ENCODE results near the gene PDE4D.
"Not testable (repeated sequence)": the region's sequence is repeated elsewhere in the genome, so short reads cannot be mapped to it uniquely, and the experiment has no call there.

Gene PDE4D

DNA sequence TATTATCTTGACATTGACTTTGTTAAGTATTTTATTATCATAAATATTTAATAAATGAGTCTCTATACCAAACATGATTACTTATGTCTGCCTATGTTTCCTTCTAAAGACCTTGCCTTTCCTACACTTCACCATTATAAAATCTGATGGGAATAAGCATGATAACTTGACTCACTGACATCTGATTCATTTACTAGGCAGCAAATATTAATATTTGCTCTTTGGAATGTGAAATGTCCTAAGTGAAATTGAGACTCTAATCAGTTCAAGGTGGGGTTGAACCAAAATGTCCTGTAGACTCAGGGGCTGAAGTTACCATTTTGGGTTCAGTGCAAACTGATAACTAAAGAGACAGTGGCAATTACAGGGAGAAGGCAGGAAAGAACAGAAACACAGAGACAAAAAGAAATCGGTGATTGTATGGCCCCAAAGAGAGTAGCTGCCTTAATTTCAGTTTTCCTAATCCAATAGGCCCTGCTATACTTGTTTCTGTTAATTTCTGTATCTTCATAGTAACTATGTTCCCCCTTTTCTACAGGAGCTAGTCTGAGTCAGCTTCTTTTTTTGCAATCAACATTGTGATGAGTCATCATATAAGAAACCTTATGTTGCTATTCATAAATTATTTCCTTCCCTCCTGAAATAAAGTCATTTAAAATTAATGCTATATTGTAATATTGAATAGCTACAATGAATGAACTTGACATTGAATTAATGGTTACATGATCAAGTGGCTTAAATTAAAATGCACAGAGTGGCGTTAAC is 296.8 kb downstream of the PDE4D start:
- Histone ChIP-seq H3K9me3 (ENCODE audit: control insufficient read depth, low read length) (peaks cover 2% of the 10 kb centered on the region), H3K4me1 (ENCODE audit: control insufficient read depth, insufficient read depth, low read length, poor library complexity, severe bottlenecking) (peaks cover 4% of the 10 kb centered on the region), H3K36me3 (ENCODE audit: control insufficient read depth, insufficient read depth, low read length) (no peaks in the 10 kb centered on the region), H3K4me3 (ENCODE audit: extremely low read depth, insufficient read depth, low read length, poor library complexity, severe bottlenecking) (no peak overlapping the region), H3K27ac (ENCODE audit: low read depth, low read length, severe bottlenecking) (no peak overlapping the region)
- WGBS, 2 experiments (ENCODE audit: insufficient coverage in 2 of 2), result 43 to 100% methylated on average over 1 of the region's 2 CpGs

DNA sequence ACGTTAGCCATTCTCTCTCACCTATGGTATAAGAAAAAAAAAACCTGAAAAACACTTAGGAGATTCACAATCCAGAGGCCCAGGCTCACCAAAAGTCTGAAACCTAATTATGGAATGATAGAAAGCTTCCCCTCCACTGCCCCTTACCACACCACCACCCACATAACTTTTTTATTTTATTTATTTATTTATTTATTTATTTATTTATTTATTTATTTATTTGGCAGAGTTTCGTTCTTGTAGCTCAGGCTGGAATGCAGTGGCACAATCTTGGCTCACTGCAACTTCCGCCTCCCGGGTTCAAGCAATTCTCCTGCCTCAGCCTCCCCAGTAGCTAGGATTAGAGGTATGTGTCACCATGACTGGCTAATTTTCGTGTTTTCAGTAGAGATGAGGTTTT is 299.4 kb downstream of the PDE4D start:
- H3K4me1 ChIP-seq (ENCODE audit: control insufficient read depth, insufficient read depth, low read length, poor library complexity, severe bottlenecking); H3K9me3 ChIP-seq (ENCODE audit: control insufficient read depth, low read length); H3K4me3 ChIP-seq (ENCODE audit: extremely low read depth, insufficient read depth, low read length, poor library complexity, severe bottlenecking); H3K27ac ChIP-seq (ENCODE audit: low read depth, low read length, severe bottlenecking); H3K36me3 ChIP-seq (ENCODE audit: control insufficient read depth, insufficient read depth, low read length): not testable (repeated sequence)
- WGBS, 2 experiments (ENCODE audit: insufficient coverage in 2 of 2), result 91 to 100% methylated on average over 2 to 3 of the region's 5 CpGs

DNA sequence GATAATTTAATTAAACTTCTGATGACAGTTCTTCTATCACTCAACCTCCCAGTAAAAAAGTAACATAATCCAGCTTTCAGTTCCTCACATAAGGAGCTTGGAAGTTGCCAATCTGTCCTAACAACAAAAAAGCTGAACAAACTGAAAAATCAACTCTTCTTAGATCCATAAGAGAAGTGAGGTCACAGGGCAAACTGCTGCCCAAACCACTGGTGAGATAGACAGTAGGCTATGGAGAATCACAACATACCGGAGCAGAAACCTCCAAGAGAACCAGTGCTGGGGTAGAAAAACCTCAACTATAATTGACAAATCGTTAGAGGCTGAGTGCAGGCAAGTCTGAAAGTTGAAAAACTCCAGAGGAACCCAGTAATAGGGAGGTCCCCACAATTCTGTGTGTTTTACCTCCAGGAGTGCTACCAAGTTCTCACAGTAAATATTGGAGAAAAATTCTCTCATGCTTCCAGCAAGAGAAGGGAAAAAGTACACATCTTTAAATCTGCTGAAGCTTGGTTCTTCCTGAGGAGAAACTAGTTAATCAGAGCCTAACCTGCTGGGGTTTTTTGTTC is 300.0 kb downstream of the PDE4D start:
- no CpG with 5 or more reads among the region's 2 CpGs for WGBS, 2 experiments (ENCODE audit: insufficient coverage in 2 of 2)
- Histone ChIP-seq H3K27ac (ENCODE audit: low read depth, low read length, severe bottlenecking) (no peak overlapping the region), H3K4me1 (ENCODE audit: control insufficient read depth, insufficient read depth, low read length, poor library complexity, severe bottlenecking) (peaks cover 4% of the 10 kb centered on the region), H3K36me3 (ENCODE audit: control insufficient read depth, insufficient read depth, low read length) (no peaks in the 10 kb centered on the region), H3K9me3 (ENCODE audit: control insufficient read depth, low read length) (no peaks in the 10 kb centered on the region), H3K4me3 (ENCODE audit: extremely low read depth, insufficient read depth, low read length, poor library complexity, severe bottlenecking) (no peak overlapping the region)

DNA sequence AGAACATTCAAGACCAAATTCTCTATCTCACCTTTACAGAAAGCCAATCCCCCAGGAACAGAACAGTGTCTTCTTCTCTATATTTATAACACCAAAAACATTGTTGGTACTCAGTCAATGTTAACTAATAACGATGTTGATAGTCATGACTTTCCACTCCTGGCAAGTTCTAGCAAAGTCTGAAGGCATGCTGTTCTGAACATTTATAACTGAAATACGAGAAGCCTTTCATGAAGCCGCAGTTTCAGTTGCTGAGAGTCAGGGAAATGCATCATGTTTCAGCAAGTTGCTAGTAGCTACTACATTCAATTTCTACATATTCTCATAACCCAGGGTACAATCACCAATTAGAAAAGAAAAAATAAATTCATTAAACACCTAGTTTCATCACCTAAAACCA is 301.4 kb downstream of the PDE4D start:
- 80 to 94% methylated on average over 3 of the region's 3 CpGs for WGBS, 2 experiments (ENCODE audit: insufficient coverage in 2 of 2)
- no peaks in the 10 kb centered on the region for H3K36me3 ChIP-seq (ENCODE audit: control insufficient read depth, insufficient read depth, low read length)
- H3K4me1 ChIP-seq (ENCODE audit: control insufficient read depth, insufficient read depth, low read length, poor library complexity, severe bottlenecking), result peaks cover 10% of the 10 kb centered on the region
- no peaks in the 10 kb centered on the region for H3K9me3 ChIP-seq (ENCODE audit: control insufficient read depth, low read length)
- H3K27ac ChIP-seq (ENCODE audit: low read depth, low read length, severe bottlenecking), result no peak overlapping the region
- H3K4me3 ChIP-seq (ENCODE audit: extremely low read depth, insufficient read depth, low read length, poor library complexity, severe bottlenecking), result no peak overlapping the region

DNA sequence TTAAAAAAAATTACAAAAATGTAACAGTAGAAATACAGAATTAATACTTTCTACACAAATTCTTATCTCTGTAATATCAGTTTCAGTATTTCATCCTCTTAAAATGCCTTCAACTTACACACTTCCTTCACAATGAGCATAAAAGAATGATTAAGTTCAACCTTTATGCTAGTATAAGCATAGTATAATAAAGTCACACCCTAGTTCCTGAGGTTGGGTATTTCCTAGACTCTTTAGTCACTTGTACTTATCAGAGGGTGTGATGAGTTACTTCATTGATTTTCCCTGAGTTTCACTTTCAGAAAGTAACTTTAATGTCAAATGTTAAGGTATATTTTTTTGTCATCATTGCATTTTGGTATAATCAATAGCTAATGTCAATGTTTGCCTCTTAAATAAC is 302.4 kb downstream of the PDE4D start:
- H3K4me1 ChIP-seq (ENCODE audit: control insufficient read depth, insufficient read depth, low read length, poor library complexity, severe bottlenecking), result peaks cover 6% of the 10 kb centered on the region

DNA sequence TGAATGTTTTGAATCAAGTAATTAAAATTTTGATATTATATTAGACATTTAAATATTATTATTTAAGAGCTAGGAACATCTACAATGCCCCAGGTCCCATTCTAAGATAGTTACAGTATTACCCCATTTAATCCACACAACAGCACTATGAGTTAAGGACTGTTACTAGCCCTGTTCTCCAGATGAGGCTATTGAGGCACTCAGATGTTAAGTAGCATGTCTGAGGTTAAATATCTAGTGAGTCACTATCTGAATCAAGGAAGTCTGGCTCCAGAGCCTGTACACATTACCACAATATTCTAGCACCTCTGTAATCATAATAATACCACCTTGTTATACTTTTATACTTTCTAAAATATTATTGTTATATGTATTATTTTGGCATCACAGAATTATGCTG is 304.6 kb downstream of the PDE4D start:
- Histone ChIP-seq H3K4me3 (ENCODE audit: extremely low read depth, insufficient read depth, low read length, poor library complexity, severe bottlenecking) (no peak overlapping the region), H3K9me3 (ENCODE audit: control insufficient read depth, low read length) (no peaks in the 10 kb centered on the region), H3K4me1 (ENCODE audit: control insufficient read depth, insufficient read depth, low read length, poor library complexity, severe bottlenecking) (peaks cover 6% of the 10 kb centered on the region), H3K36me3 (ENCODE audit: control insufficient read depth, insufficient read depth, low read length) (no peaks in the 10 kb centered on the region), H3K27ac (ENCODE audit: low read depth, low read length, severe bottlenecking) (no peak overlapping the region)

More for the DNA sequence above, 302.4 kb downstream of the PDE4D start:
- Histone ChIP-seq H3K4me3 (ENCODE audit: extremely low read depth, insufficient read depth, low read length, poor library complexity, severe bottlenecking) (no peak overlapping the region), H3K27ac (ENCODE audit: low read depth, low read length, severe bottlenecking) (no peak overlapping the region), H3K9me3 (ENCODE audit: control insufficient read depth, low read length) (no peaks in the 10 kb centered on the region), H3K36me3 (ENCODE audit: control insufficient read depth, insufficient read depth, low read length) (no peaks in the 10 kb centered on the region)

DNA sequence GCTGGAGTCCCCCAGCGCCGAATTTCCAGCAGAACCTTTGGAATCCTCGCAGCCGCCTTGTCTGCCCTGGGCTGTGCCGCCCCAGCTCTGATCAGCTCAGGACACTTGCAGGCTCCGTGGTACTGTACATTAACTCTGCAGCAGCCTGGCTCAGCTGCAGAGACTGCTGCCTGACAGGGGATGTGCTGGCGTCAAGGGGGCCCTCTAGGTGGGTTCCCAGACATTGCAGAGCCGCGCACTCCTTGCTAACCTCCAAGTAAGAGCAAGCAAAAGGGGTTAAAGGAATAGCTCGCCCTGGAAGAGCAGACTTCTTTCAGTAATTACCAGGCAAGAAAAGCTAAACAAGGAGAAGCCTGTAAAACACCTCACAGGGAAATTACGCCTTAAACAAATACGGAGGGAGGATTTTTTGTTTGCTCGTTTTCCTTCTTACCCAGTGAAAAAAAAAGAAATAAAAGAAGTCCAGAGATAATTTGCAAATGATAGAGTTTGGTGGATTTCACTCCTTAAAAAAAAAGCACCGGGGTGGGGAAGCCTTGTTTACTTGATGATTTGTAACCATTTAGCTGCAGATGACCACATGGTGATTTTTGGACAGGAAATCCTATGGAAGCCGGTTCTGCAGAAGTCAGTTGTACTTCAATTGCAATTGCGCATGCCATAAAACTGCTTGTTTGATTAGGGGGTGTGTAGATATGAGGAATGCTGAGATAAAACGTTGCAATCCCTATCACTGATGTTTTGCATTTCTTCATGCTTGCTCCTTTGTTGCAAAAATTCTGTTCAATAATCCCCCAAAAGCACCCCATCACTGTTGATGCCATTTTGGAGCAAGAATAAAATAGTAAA is 305.8 kb downstream of the PDE4D start:
- Histone ChIP-seq H3K27ac (ENCODE audit: low read depth, low read length, severe bottlenecking) (peak overlapping the region; percentile 71), H3K4me1 (ENCODE audit: control insufficient read depth, insufficient read depth, low read length, poor library complexity, severe bottlenecking) (peaks cover 6% of the 10 kb centered on the region), H3K9me3 (ENCODE audit: control insufficient read depth, low read length) (no peaks in the 10 kb centered on the region), H3K4me3 (ENCODE audit: extremely low read depth, insufficient read depth, low read length, poor library complexity, severe bottlenecking) (no peak overlapping the region), H3K36me3 (ENCODE audit: control insufficient read depth, insufficient read depth, low read length) (no peaks in the 10 kb centered on the region)
- 10 to 12% methylated on average over 9 to 10 of the region's 17 CpGs for WGBS, 2 experiments (ENCODE audit: insufficient coverage in 2 of 2)

DNA sequence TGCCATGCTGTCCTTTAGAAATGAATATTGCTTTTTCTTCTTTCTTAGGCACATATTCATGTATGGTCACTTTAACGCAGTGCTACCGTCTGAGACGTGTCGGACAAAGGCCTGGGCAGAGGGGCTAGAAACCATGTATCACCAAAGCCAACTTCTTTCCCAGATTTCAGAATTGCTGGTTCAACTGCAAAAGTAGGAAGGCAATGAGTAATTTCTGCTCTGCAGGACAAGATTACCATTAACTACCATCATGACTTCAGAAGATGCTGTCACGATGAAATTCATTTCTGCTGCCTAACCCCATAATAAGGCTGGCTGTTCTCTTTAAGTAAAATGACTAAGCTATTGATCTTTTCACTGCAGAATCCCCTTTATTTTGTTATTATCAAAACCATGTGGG is 306.7 kb downstream of the PDE4D start:
- no peaks in the 10 kb centered on the region for H3K9me3 ChIP-seq (ENCODE audit: control insufficient read depth, low read length)
- 80% methylated on average over 4 of the region's 5 CpGs; no CpG with 5 or more reads in 1 of the 2 experiments for WGBS, 2 experiments (ENCODE audit: insufficient coverage in 2 of 2)
- no peaks in the 10 kb centered on the region for H3K36me3 ChIP-seq (ENCODE audit: control insufficient read depth, insufficient read depth, low read length)
- H3K4me1 ChIP-seq (ENCODE audit: control insufficient read depth, insufficient read depth, low read length, poor library complexity, severe bottlenecking), result peaks cover 6% of the 10 kb centered on the region
- H3K4me3 ChIP-seq (ENCODE audit: extremely low read depth, insufficient read depth, low read length, poor library complexity, severe bottlenecking), result no peak overlapping the region
- H3K27ac ChIP-seq (ENCODE audit: low read depth, low read length, severe bottlenecking), result no peak overlapping the region

DNA sequence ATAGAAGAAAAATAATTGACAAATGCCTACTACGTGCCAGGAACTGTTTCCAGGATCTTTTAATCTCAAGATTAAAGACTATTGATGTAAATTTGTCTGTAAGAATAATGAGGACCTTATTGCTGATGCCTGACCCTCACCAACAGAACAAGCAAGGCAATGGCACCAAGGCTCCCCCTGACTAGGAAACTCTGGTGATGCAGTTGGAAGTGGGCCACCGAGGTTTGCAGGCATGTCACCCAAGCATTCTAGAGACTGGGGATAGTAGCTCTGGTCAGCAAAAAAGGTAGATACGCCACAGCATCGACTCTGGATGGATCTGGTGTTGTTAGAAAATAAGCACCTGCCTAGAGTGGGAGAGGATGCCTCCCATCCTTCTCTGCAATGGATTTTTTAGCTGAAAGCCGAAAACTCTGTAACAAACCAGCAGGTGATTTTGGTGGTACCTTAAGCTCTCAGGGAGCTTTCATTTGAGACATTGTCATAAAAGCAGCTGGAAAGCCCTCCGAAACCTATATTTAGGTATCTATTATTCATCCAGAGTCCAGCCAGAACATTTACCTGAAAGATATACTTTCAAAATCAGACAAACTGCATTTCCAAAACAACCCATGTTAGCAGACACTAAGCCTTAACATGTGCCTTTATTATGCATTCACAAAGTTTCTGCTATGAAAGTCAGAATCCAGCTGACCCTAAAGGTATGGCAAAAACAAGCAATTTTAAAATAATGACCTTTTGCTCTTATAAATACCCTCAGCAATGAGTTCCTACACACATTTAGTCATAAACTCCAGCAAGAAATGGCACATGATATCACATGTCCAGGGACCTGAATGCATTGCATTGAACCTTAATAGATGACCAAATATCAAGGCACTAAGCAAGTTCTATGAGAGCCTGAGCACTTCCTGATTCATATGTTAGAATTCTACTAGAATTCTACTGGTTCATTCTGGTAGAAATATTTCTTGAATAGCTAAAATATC is 308.4 kb downstream of the PDE4D start:
- Histone ChIP-seq H3K4me3 (ENCODE audit: extremely low read depth, insufficient read depth, low read length, poor library complexity, severe bottlenecking) (no peak overlapping the region), H3K4me1 (ENCODE audit: control insufficient read depth, insufficient read depth, low read length, poor library complexity, severe bottlenecking) (peaks cover 6% of the 10 kb centered on the region), H3K9me3 (ENCODE audit: control insufficient read depth, low read length) (no peaks in the 10 kb centered on the region), H3K27ac (ENCODE audit: low read depth, low read length, severe bottlenecking) (no peak overlapping the region), H3K36me3 (ENCODE audit: control insufficient read depth, insufficient read depth, low read length) (no peaks in the 10 kb centered on the region)
- 86 to 96% methylated on average over 3 to 5 of the region's 6 CpGs for WGBS, 2 experiments (ENCODE audit: insufficient coverage in 2 of 2)

DNA sequence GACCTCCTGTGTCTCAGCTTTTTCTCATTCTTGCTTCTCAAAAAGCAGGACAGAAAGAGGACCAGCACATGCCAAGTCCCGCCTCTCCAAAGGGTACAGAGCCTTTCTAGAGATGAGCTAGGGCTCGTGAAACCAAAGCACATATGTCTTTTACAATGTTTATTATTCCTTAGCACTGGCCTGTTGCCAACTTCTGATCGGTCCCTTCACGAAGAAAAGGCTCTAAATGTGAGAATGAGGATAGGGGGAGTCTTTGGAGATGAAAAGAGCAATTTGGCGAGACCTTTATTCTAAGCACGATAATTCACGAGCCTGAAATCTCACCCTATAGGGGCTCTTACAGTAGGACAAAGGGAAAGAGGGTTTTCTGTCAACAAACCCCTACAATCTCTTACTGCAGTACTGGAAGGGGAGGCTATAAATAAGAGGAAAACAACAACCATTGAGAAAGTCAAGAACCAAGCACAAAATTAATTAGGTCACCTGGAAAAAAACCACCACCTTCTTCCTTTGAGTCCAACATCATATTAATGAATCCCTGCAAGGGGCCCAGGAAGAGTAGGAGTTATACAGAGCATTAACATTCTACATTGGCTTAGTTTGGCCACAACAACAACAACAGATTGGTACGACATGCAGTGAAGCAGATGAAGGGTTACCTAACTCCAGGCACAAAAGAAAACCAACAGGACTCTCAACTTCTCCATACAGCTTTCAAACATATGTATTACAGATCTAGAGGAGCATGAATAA is 309.5 kb downstream of the PDE4D start:
- Histone ChIP-seq H3K4me1 (ENCODE audit: control insufficient read depth, insufficient read depth, low read length, poor library complexity, severe bottlenecking) (peaks cover 6% of the 10 kb centered on the region), H3K4me3 (ENCODE audit: extremely low read depth, insufficient read depth, low read length, poor library complexity, severe bottlenecking) (no peak overlapping the region)

More for the DNA sequence above, 309.5 kb downstream of the PDE4D start:
- no peaks in the 10 kb centered on the region for H3K9me3 ChIP-seq (ENCODE audit: control insufficient read depth, low read length)
- no peaks in the 10 kb centered on the region for H3K36me3 ChIP-seq (ENCODE audit: control insufficient read depth, insufficient read depth, low read length)
- H3K27ac ChIP-seq (ENCODE audit: low read depth, low read length, severe bottlenecking), result no peak overlapping the region
- WGBS, 2 experiments (ENCODE audit: insufficient coverage in 2 of 2), result 60 to 89% methylated on average over 1 to 8 of the region's 8 CpGs
